GM18873 (cell line): ENCODE measurements around the gene COMMD3.

Source experiments
- ATAC-seq: cut with Tn5 transposase; IDR thresholded peaks from one replicate; pipeline ENCODE4 v1.9.1; 2021; ENCODE audit warnings: mild to moderate bottlenecking, moderate library complexity, moderate number of reproducible peaks; ENCODE audit not compliant: unreplicated experiment, low FRiP score

Gene COMMD3

GRCh38 chr10:22319547-22319979 is 3.4 kb downstream of the COMMD3 start:
- ATAC-seq: no peak

DNA sequence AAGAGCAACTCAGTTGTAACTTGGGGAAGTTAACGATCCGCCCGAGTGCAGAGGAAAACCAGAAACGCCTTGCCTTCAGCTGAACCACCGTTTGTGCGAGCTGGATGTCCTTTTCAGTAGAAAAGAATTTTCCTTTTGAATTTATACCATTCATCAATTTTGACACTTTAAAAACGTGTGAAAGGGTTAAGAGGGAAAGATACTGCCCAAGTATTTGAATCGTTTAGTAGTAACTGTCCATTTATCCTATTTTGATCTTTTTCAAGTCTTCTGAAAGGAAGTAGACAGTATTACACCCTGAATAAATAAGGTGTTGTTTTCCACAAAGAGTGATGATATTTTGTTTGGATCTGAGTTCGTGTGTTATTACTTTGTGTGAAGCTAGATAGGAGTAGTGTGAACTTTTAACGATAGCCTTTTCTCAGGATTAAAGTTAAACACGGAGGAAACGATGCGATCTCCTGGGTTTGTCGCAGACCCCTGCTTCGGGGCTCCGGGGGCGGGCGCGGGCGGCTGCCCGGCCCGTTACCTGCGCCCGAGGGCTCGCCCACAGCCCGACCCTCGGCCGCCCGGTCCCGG is 3.9 kb downstream of the COMMD3 start:
- no peak for ATAC-seq

DNA sequence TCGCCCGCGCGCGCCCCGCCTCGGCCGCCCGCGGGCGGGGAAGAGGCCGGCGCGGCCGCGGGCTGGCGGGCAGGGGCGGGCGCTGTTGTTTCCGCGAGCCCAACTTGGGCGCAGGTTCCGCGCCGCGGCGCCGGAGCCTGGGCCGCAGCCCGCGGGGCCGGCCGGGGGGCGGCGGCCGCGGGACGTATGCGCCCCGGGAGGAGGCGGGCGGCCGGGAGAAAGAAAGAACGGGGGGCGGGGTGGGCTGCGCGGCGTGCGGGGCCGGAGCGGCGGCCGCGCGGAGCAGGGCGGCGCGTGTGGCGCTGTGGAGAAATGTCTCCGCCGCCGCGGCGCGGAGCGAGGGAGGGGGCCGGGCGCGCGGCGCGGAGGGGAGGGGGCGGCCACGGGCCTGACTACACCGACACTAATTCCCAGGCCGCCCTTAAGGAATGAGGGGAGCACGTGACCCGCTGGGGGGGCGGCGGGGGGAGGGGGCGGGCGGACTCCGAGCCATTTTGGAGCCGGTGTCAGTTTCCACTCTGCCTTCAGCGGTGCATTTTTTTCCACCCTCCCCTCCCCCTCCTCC is 4.5 kb downstream of the COMMD3 start, which contains the start of gene BMI1:
Gene BMI1 (plus strand): TSS at position 509 of the 565 bp plus-strand sequence. CDS start 5,351 bp downstream, outside the sequence.
- ATAC-seq: no peak

DNA sequence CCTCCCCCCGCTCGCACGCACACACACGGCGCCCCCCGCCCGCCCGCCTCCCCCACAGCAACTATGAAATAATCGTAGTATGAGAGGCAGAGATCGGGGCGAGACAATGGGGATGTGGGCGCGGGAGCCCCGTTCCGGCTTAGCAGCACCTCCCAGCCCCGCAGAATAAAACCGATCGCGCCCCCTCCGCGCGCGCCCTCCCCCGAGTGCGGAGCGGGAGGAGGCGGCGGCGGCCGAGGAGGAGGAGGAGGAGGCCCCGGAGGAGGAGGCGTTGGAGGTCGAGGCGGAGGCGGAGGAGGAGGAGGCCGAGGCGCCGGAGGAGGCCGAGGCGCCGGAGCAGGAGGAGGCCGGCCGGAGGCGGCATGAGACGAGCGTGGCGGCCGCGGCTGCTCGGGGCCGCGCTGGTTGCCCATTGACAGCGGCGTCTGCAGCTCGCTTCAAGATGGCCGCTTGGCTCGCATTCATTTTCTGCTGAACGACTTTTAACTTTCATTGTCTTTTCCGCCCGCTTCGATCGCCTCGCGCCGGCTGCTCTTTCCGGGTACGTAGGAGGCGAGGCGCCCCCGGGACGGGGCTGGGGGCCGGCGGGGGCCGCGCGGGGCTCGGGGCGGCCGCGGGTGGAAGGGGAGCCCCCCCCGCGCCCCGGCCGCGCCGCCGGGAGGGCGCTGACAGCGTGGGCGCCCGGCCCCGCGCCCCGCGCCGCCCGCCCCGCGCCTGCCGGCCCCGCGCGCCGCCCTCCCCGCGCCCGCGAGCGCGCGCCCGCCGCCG is 5.2 kb downstream of the COMMD3 start:
- ATAC-seq: no peak

DNA sequence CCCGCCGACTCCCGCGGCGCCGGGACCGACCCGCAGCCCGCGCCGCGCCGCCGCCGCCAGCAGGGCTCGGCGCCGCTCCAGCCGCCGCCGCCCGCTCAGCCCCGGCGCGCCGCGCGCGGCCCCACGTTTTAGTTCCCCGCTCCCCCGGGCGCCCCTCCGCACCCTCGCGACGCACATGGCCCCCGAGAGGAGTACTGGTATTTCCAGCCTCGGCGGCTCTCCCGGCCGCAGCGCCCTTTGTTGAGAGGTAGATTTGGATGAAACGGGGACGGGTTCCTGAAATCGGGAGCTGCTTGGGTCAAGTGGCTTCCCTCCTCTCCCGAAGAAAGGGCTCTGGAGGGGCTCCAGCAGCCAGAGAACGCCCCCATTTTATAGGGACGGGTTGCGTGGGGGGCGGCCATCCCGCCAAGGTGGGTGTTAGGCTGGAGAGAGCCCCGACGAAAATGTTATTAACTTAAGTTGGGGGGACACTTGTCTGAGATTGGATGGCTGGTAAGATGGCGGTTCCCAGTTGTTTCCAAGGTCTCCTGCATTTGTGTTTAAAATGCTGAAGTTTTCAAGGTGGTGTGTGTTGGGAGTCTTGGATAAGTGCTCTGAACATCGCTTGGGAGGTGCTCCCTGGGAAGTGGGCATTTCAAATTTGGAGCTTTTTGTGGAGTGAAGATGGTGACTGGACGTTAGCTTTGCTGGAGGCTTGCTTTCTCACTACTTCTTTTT is 5.9 kb downstream of the COMMD3 start:
- no peak for ATAC-seq

GRCh38 chr10:22322641-22323160 is 6.5 kb downstream of the COMMD3 start:
- ATAC-seq: no peak

GRCh38 chr10:22323538-22324305 is 7.5 kb downstream of the COMMD3 start:
- ATAC-seq: no peak

- no peak for ATAC-seq
These were observed 8.2 kb downstream of the COMMD3 start for GRCh38 chr10:22324413-22324812.

GRCh38 chr10:22324893-22325271 is 8.7 kb downstream of the COMMD3 start:
- ATAC-seq: no peak

GRCh38 chr10:22325272-22326144 is 9.3 kb downstream of the COMMD3 start:
- peak; percentile 59 for ATAC-seq

DNA sequence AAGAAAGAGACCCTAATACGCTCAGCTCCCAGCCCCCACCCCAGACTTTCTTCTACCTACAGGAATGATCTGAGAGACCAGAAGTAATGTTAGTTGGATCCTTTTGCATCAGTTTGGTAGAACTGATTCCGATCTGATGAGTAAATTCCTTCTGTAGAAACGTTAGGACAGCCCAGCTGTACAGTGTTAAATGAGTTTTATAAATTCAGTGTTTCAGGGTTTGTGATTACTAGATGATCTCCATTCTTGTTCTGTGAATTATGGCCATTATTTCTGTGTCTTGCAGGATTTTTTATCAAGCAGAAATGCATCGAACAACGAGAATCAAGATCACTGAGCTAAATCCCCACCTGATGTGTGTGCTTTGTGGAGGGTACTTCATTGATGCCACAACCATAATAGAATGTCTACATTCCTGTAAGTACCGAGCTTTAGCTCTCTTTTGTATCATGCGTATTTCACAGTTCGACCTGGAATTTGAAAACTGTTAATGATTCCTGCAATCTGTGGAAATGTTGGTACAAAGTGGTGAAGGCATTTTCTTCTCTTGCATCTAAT is 10.0 kb downstream of the COMMD3 start:
- no peak for ATAC-seq

- no peak for ATAC-seq
These were observed 13.0 kb downstream of the COMMD3 start for GRCh38 chr10:22329150-22329549.

- no peak for ATAC-seq
These were observed 16.0 kb downstream of the COMMD3 start for GRCh38 chr10:22332116-22332692.

- no peak for ATAC-seq
These were observed 17.2 kb downstream of the COMMD3 start for GRCh38 chr10:22333167-22333974.

- no peak for ATAC-seq
These were observed 17.7 kb downstream of the COMMD3 start for GRCh38 chr10:22333975-22334282.

DNA sequence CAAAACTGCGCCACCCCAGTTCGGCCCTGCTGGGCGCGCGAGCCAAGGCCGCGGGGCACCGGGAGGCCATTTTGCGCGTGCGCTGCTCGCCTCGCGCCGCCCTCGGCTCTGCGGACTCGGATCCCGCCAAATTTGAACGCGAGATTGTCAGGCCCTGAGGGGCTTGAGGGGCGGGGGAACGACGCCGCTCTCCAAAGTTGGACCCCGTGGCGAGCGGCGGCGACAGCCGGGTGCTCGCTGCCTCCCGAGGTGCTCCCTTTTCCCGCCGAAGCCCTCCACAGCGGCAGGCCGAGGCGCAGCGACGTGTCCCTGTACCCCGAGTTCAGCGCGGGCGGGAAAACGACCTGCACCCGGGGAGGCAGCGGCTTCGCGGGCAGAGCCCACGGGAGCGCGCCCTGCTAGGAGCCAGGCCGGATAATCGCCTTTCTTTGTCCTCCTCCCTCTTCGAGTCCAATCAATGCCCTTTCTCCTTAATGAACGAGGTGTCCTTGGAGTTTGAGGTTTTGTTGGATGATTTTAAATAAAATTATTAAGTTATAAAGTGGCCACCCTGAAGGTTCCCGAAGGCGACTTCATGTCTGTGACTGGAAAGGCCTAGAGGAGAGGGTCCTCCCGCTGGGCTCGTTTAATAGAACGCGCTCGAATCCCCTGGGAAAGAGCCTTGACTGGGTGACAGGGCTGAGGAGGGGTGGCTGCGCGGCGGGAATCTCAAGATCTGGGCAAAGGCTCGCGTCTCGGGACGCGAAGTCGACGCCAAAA is 18.4 kb downstream of the COMMD3 start:
- ATAC-seq: no peak
